Neural cell (in vitro differentiated cells): Measurements from ENCODE around the gene INPP5D. TPM values are rescaled to one million over a fixed set of nuclear protein-coding genes. Genes with fewer than 3 reads are reported as not detected.

Experiments
- H2AFZ ChIP-seq: fragments of 200-600, 300-800 bp; sonication (generic), shearing (Covaris generic); 2 replicates; pipeline ENCODE4 v1.6.0; 2014; ENCODE audit warnings: low read depth, mild to moderate bottlenecking, antibody characterized with exemption, low read length, moderate library complexity
- H3F3A ChIP-seq: fragments of 200-600 bp; shearing (Covaris generic); 2 replicates; pipeline ENCODE4 v1.6.1; 2016; ENCODE audit warnings: mild to moderate bottlenecking, moderate library complexity, mixed read lengths, antibody characterized with exemption, low read length; ENCODE audit not compliant: insufficient read depth, poor library complexity, severe bottlenecking
- H3K27ac ChIP-seq: fragments of 200-600, 300-800 bp; sonication (generic), shearing (Covaris generic); 2 replicates; pipeline ENCODE4 v1.5.1; 2014; ENCODE audit warnings: mild to moderate bottlenecking, low read length, moderate library complexity
- H3K27me3 ChIP-seq: fragments of 300-800, 200-600 bp; sonication (generic), shearing (Covaris generic); 2 replicates; pipeline ENCODE4 v1.6.0; 2014; ENCODE audit warnings: mild to moderate bottlenecking, low read depth, low read length, moderate library complexity; ENCODE audit not compliant: insufficient read depth
- H3K36me3 ChIP-seq: fragments of 300-800, 200-600 bp; sonication (generic), shearing (Covaris generic); 2 replicates; pipeline ENCODE4 v1.5.1; 2014; ENCODE audit warnings: mild to moderate bottlenecking, antibody characterized with exemption, low read length, moderate library complexity; ENCODE audit not compliant: insufficient read depth
- H3K4me2 ChIP-seq: fragments of 300-800, 200-600 bp; sonication (generic), shearing (Covaris generic); 2 replicates; pipeline ENCODE4 v1.6.0; 2014; ENCODE audit warnings: mild to moderate bottlenecking, low read length
- H3K4me3 ChIP-seq: fragments of 300-800, 200-600 bp; sonication (generic), shearing (Covaris generic); 2 replicates; pipeline ENCODE4 v1.5.1; 2014; ENCODE audit warnings: mild to moderate bottlenecking, low read length, moderate library complexity
- H3K79me2 ChIP-seq: fragments of 200-600 bp; shearing (Covaris generic); replicated peaks from 2 replicates; pipeline ENCODE4 v1.6.0; 2014; ENCODE audit warnings: mild to moderate bottlenecking, low read length, moderate library complexity; ENCODE audit not compliant: insufficient read depth
- H3K9ac ChIP-seq: fragments of 300-800, 200-600 bp; sonication (generic), shearing (Covaris generic); 2 replicates; pipeline ENCODE4 v1.6.1; 2016; ENCODE audit warnings: mild to moderate bottlenecking, low read length, mixed read lengths
- H3K9me2 ChIP-seq: fragments of 200-600 bp; shearing (Covaris generic); 2 replicates; pipeline ENCODE4 v1.6.1; 2016; ENCODE audit warnings: mild to moderate bottlenecking, low read length, mixed read lengths; ENCODE audit not compliant: insufficient read depth
- H3K9me3 ChIP-seq: fragments of 200-600, 300-800 bp; sonication (generic), shearing (Covaris generic); 2 replicates; pipeline ENCODE4 v1.6.1; 2016; ENCODE audit warnings: mild to moderate bottlenecking, mixed run types, low read length, moderate library complexity, mixed read lengths
- H4K20me1 ChIP-seq: fragments of 200-600 bp; shearing (Covaris generic); 2 replicates; pipeline ENCODE4 v1.6.1; 2016; ENCODE audit warnings: mild to moderate bottlenecking, mixed run types; ENCODE audit not compliant: insufficient read depth
- CTCF ChIP-seq: fragments of 450-650 bp; IDR thresholded peaks from 2 replicates; pipeline ENCODE4 v1.5.1; 2014; ENCODE audit warnings: antibody characterized with exemption, mild to moderate bottlenecking, moderate library complexity; ENCODE audit not compliant: poor library complexity, severe bottlenecking
- EP300 ChIP-seq: fragments of 450-650 bp; conservative IDR thresholded peaks from 2 replicates; pipeline ENCODE4 v1.6.1; 2014; ENCODE audit warnings: antibody characterized with exemption, mild to moderate bottlenecking, moderate library complexity; ENCODE audit not compliant: poor library complexity, severe bottlenecking
- EZH2 ChIP-seq: fragments of 200-600, 300-800 bp; shearing (Covaris generic), sonication (generic); IDR thresholded peaks from 2 replicates; pipeline ENCODE4 v1.6.1; 2014; ENCODE audit warnings: antibody characterized with exemption, low read length, borderline replicate concordance, mild to moderate bottlenecking; ENCODE audit not compliant: insufficient read depth, poor library complexity, severe bottlenecking
- MXI1 ChIP-seq: fragments of 450-650 bp; conservative IDR thresholded peaks from 2 replicates; pipeline ENCODE4 v1.6.1; 2014; ENCODE audit warnings: antibody characterized with exemption, mild to moderate bottlenecking; ENCODE audit not compliant: poor library complexity, severe bottlenecking
- POLR2AphosphoS5 ChIP-seq: IDR thresholded peaks from 2 replicates; pipeline ENCODE4 v1.6.1; 2012
- RAD21 ChIP-seq: fragments of 450-650 bp; conservative IDR thresholded peaks from 2 replicates; pipeline ENCODE4 v1.6.1; 2014; ENCODE audit warnings: antibody characterized with exemption, mild to moderate bottlenecking, moderate library complexity
- REST ChIP-seq: IDR thresholded peaks from 2 replicates; pipeline ENCODE4 v1.6.1; 2012; ENCODE audit warnings: borderline replicate concordance
- SMC3 ChIP-seq: fragments of 450-650 bp; conservative IDR thresholded peaks from 2 replicates; pipeline ENCODE4 v1.6.1; 2014; ENCODE audit warnings: antibody characterized with exemption, mild to moderate bottlenecking, moderate library complexity; ENCODE audit not compliant: poor library complexity
- TAF1 ChIP-seq: IDR thresholded peaks from 2 replicates; pipeline ENCODE4 v1.6.1; 2012; ENCODE audit warnings: low read depth
- polyA plus RNA-seq: library from polyadenylated mRNA; depleted of rRNA; stranded (reverse); fragments of >200 nt; gene quantifications from 2 replicates; pipeline ENCODE4 v1.2.3, GENCODE V29; 2014

The INPP5D gene
- polyA plus RNA-seq, 1 donor from 2014 or later = not detected

GRCh38 chr2:233012301-233012971 is 47.7 kb upstream of the INPP5D start:
- Histone ChIP-seq H3K79me2 (no peaks in the 10 kb centered on the region), H3K9ac (no peak overlapping the region), H3K27me3 (no peaks in the 10 kb centered on the region), H3K9me3 (no peaks in the 10 kb centered on the region), H4K20me1 (no peaks in the 10 kb centered on the region), H3K9me2 (no peaks in the 10 kb centered on the region), H3K27ac (no peak overlapping the region), H3K4me2 (no peak overlapping the region), H2AFZ (no peak overlapping the region), H3K4me3 (no peak overlapping the region), H3F3A (no peaks in the 10 kb centered on the region), H3K36me3 (no peaks in the 10 kb centered on the region)
- TF ChIP-seq EP300 = no peak
- TF ChIP-seq CTCF = no peak
- TF ChIP-seq RAD21 = no peak
- TF ChIP-seq SMC3 = no peak
- no peak for TF ChIP-seq EZH2
- TF ChIP-seq TAF1 = no peak
- no peak for TF ChIP-seq MXI1
- TF ChIP-seq POLR2AphosphoS5 = no peak

GRCh38 chr2:233013027-233013461 is 47.1 kb upstream of the INPP5D start, which contains the start of gene NGEF:
TSS of gene NGEF (minus strand) at chr2:233013256. CDS start at chr2:232974890, 38,366 bp downstream.
- TF ChIP-seq CTCF (no peak), RAD21 (no peak), REST (no peak), MXI1 (no peak), SMC3 (no peak), TAF1 (no peak)
- no peak within 1 kb of the TSS for H3K4me3 ChIP-seq

More at GRCh38 chr2:233013027-233013461, 47.1 kb upstream of the INPP5D start, which contains the start of gene NGEF:
- no peaks in the 10 kb centered on the region for H3K9me3 ChIP-seq
- no peak within 1 kb of the TSS for H2AFZ ChIP-seq
- H3K9me2 ChIP-seq = no peaks in the 10 kb centered on the region
- H3F3A ChIP-seq = no peaks in the 10 kb centered on the region
- no peaks in the 10 kb centered on the region for H4K20me1 ChIP-seq
- no peaks in the 10 kb centered on the region for H3K27me3 ChIP-seq
- no peak within 1 kb of the TSS for H3K9ac ChIP-seq
- no peak within 1 kb of the TSS for H3K27ac ChIP-seq
- no peaks in the 10 kb centered on the region for H3K79me2 ChIP-seq
- H3K4me2 ChIP-seq = no peak within 1 kb of the TSS
- H3K36me3 ChIP-seq = no peaks in the 10 kb centered on the region
